H9 (cell line): ENCODE measurements around the gene GRIK4. TPM values are rescaled to one million over a fixed set of nuclear protein-coding genes. Genes with fewer than 3 reads are reported as not detected.

Experiments used
- DNase-seq: peaks from one replicate; pipeline ENCODE4 v3.0.0-alpha.2; 2017
- H2AFZ ChIP-seq: one replicate; pipeline ENCODE4 v1.6.1; 2013; ENCODE audit warnings: mild to moderate bottlenecking, low read length, control low read depth, moderate library complexity
- H2AK5ac ChIP-seq: 2 replicates; pipeline ENCODE4 v1.6.1; 2013; ENCODE audit warnings: low read length, control low read depth, mixed read lengths; ENCODE audit not compliant: insufficient read length
- H2BK120ac ChIP-seq: one replicate; pipeline ENCODE4 v1.6.1; 2013; ENCODE audit warnings: low read depth, mild to moderate bottlenecking, low read length, control low read depth, inconsistent platforms; ENCODE audit not compliant: poor library complexity, severe bottlenecking
- H2BK12ac ChIP-seq: 2 replicates; pipeline ENCODE4 v1.6.1; 2013; ENCODE audit warnings: low read length, control low read depth, mixed read lengths, low read depth; ENCODE audit not compliant: insufficient read length
- H2BK15ac ChIP-seq: 2 replicates; pipeline ENCODE4 v1.6.1; 2013; ENCODE audit warnings: low read depth, low read length, control low read depth
- H2BK20ac ChIP-seq: one replicate; pipeline ENCODE4 v1.6.1; 2013; ENCODE audit warnings: low read depth, mild to moderate bottlenecking, low read length, control low read depth, inconsistent platforms; ENCODE audit not compliant: poor library complexity, severe bottlenecking
- H2BK5ac ChIP-seq: 2 replicates; pipeline ENCODE4 v1.6.1; 2013; ENCODE audit warnings: low read length, control low read depth, mixed read lengths; ENCODE audit not compliant: insufficient read length
- H3K14ac ChIP-seq: 2 replicates; pipeline ENCODE4 v1.6.1; 2013; ENCODE audit warnings: low read length, control low read depth; ENCODE audit not compliant: insufficient read depth
- H3K18ac ChIP-seq: 2 replicates; pipeline ENCODE4 v1.6.1; 2013; ENCODE audit warnings: low read depth, mild to moderate bottlenecking, mixed read lengths, low read length, control low read depth; ENCODE audit not compliant: insufficient read length
- H3K23ac ChIP-seq: 2 replicates; pipeline ENCODE4 v1.6.1; 2013; ENCODE audit warnings: low read length, control low read depth, mixed read lengths, low read depth; ENCODE audit not compliant: insufficient read length
- H3K23me2 ChIP-seq: 2 replicates; pipeline ENCODE4 v1.6.1; 2013; ENCODE audit warnings: low read depth, mild to moderate bottlenecking, mixed read lengths, low read length, control low read depth; ENCODE audit not compliant: insufficient read length, poor library complexity, severe bottlenecking
- H3K27ac ChIP-seq: 2 replicates; pipeline ENCODE4 v1.5.1; 2013; ENCODE audit warnings: low read length, control low read depth, mixed read lengths, low read depth; ENCODE audit not compliant: insufficient read length
- H3K27me3 ChIP-seq: 2 replicates; pipeline ENCODE4 v1.6.1; 2013; ENCODE audit warnings: low read length, control low read depth, inconsistent platforms; ENCODE audit not compliant: insufficient read depth
- H3K4ac ChIP-seq: 2 replicates; pipeline ENCODE4 v1.6.1; 2013; ENCODE audit warnings: low read depth, mild to moderate bottlenecking, control low read depth, inconsistent platforms, low read length, moderate library complexity
- H3K4me1 ChIP-seq: 2 replicates; pipeline ENCODE4 v1.6.1; 2013; ENCODE audit warnings: low read length, control low read depth, inconsistent platforms; ENCODE audit not compliant: insufficient read depth
- H3K4me2 ChIP-seq: 2 replicates; pipeline ENCODE4 v1.6.1; 2013; ENCODE audit warnings: low read length, control low read depth, mixed read lengths; ENCODE audit not compliant: insufficient read length, insufficient read depth
- H3K56ac ChIP-seq: 2 replicates; pipeline ENCODE4 v1.6.1; 2013; ENCODE audit warnings: low read depth, mild to moderate bottlenecking, mixed read lengths, low read length, control low read depth; ENCODE audit not compliant: insufficient read length
- H3K79me1 ChIP-seq: 2 replicates; pipeline ENCODE4 v1.6.1; 2013; ENCODE audit warnings: low read depth, mild to moderate bottlenecking, moderate library complexity, low read length, control low read depth, inconsistent platforms; ENCODE audit not compliant: insufficient read depth, poor library complexity, severe bottlenecking
- H3K79me2 ChIP-seq: 2 replicates; pipeline ENCODE4 v1.6.1; 2013; ENCODE audit warnings: low read length, control low read depth, inconsistent platforms; ENCODE audit not compliant: insufficient read depth
- H3K9ac ChIP-seq: 2 replicates; pipeline ENCODE4 v1.6.1; 2013; ENCODE audit warnings: low read length, control low read depth, mixed read lengths; ENCODE audit not compliant: insufficient read length; ENCODE audit errors: extremely low read depth
- H3K9me3 ChIP-seq: one replicate; pipeline ENCODE4 v1.6.1; 2013; ENCODE audit warnings: low read depth, low read length, inconsistent platforms; ENCODE audit not compliant: control insufficient read depth
- H3T11ph ChIP-seq: one replicate; pipeline ENCODE4 v1.6.1; 2013; ENCODE audit warnings: mild to moderate bottlenecking, low read length, control low read depth, inconsistent platforms
- H4K20me1 ChIP-seq: one replicate; pipeline ENCODE4 v1.6.1; 2013; ENCODE audit not compliant: control insufficient read depth, insufficient read length, insufficient read depth
- H4K5ac ChIP-seq: 2 replicates; pipeline ENCODE4 v1.6.1; 2013; ENCODE audit warnings: low read depth, mild to moderate bottlenecking, mixed read lengths, low read length, control low read depth; ENCODE audit not compliant: insufficient read length
- H4K8ac ChIP-seq: replicated peaks from 2 replicates; pipeline ENCODE4 v1.6.1; 2013; ENCODE audit warnings: low read length, control low read depth, mixed read lengths, low read depth; ENCODE audit not compliant: insufficient read length
- H4K91ac ChIP-seq: 2 replicates; pipeline ENCODE4 v1.6.1; 2013; ENCODE audit warnings: low read depth, mild to moderate bottlenecking, moderate library complexity, mixed read lengths, low read length, control low read depth; ENCODE audit not compliant: insufficient read length
- H3K27ac Mint-ChIP-seq, 3 experiments: 2 replicates in 2 of 3; 3 replicates in 1 of 3; pipeline ENCODE4 v1.8.0; 2020 to 2021; ENCODE audit warnings: mixed read lengths in 3 of 3, mild to moderate bottlenecking in 1 of 3, moderate library complexity in 1 of 3
- H3K27me3 Mint-ChIP-seq: 2 replicates; pipeline ENCODE4 v1.8.0; 2021; ENCODE audit warnings: low read depth, mild to moderate bottlenecking, moderate library complexity, mixed read lengths
- H3K36me3 Mint-ChIP-seq, 3 experiments: 2 replicates in 2 of 3; 3 replicates in 1 of 3; pipeline ENCODE4 v1.8.0; 2020 to 2021; ENCODE audit warnings: low read depth in 3 of 3, mixed read lengths in 3 of 3; ENCODE audit not compliant: insufficient read depth in 1 of 3
- H3K4me1 Mint-ChIP-seq, 2 experiments: 2 replicates each; pipeline ENCODE4 v1.8.0; 2020; ENCODE audit warnings: mixed read lengths in 2 of 2
- H3K4me3 Mint-ChIP-seq, 2 experiments: 2 replicates in 1 of 2; 3 replicates in 1 of 2; pipeline ENCODE4 v1.8.0; 2020 to 2021; ENCODE audit warnings: mild to moderate bottlenecking in 2 of 2, mixed read lengths in 2 of 2, moderate library complexity in 1 of 2
- H3K9me3 Mint-ChIP-seq, 2 experiments: 2 replicates in 1 of 2; 3 replicates in 1 of 2; pipeline ENCODE4 v1.8.0; 2020; ENCODE audit warnings: mild to moderate bottlenecking in 2 of 2, mixed read lengths in 2 of 2, moderate library complexity in 1 of 2
- CTCF ChIP-seq: fragments of 200-600 bp; sonication (generic); conservative IDR thresholded peaks from 3 replicates; pipeline ENCODE4 v1.8.0; 2021; ENCODE audit warnings: antibody characterized with exemption, mild to moderate bottlenecking
- WGBS: extraction: QIAGEN DNeasy Blood & Tissue Kit; methylation state at CpG from one replicate; pipeline ENCODE4 v1.1.7; 2013; ENCODE audit warnings: missing lambda C conversion rate, low lambda C conversion rate, mixed read lengths; ENCODE audit not compliant: insufficient read length; ENCODE audit errors: extremely low coverage; 5-methylcytosine and 5-hydroxymethylcytosine counted together
- total RNA-seq: library from RNA; stranded (reverse); gene quantifications from 2 replicates; pipeline ENCODE4 v1.2.1, GENCODE V29; 2021

Gene GRIK4
- total RNA-seq, 1 experiment from 2014 or later, result 2.3 TPM

DNA sequence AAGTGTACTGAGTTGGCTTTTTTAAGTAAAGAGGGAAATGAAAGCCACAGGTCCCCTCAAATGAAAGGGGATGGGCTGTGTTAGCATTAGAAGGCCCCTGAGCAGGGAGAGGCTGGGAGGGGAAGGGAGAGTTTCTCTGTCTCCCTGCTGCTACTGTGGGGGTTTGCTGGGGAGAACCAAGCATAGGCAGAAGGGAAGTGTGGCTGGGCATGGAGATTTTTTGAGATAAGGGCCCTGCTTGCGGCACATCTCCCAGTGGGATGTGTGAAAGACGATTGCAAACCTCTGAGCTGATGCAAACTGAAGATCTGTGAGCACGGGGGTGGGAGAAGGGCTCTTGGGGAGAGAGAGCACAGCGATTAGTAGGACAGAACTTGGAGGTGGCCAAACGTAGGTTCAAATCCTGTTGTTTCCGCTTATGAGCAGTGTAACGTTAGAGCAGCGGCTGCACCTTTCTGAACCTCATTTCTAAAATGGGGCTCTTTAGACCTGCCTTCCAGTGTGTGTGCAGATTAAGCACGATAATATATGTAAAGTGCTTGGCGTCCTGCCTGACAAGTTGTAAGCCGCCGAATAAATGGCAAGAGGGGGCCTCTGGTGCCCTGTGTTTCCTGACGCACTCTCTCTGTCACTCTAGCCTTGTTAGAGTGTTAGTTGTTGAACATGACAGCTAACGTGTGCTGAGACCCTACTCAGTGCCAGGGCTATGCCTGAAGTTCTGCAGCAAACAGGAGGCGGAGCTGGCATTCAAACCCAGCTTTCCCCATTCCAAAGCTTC is 122.3 kb downstream of the GRIK4 start:
- Mint-ChIP-seq H3K27me3 (peaks cover 75% of the 10 kb centered on the region), H3K4me1 (peaks cover 15 to 38% of the 10 kb centered on the region in 2 experiments), H3K27ac (peak overlapping the region in 1 of 3 experiments; percentile 15; a peak in 1 of 7 replicates), H3K4me3 (peak overlapping the region in 1 of 2 experiments; percentile 24; a peak in 1 of 5 replicates), H3K36me3 (no peaks in the 10 kb centered on the region; a peak in 1 of 7 replicates), H3K9me3 (no peaks in the 10 kb centered on the region)
- no CpG with 5 or more reads among the region's 15 CpGs for WGBS
- no peak overlapping the region for H3K9ac ChIP-seq
- H2BK5ac ChIP-seq, result no peak overlapping the region
- no peak overlapping the region for H3K23ac ChIP-seq
- no peak overlapping the region for H3K27ac ChIP-seq
- no peak overlapping the region for H4K5ac ChIP-seq
- no peak overlapping the region for H2BK20ac ChIP-seq
- H3K9me3 ChIP-seq, result no peaks in the 10 kb centered on the region
- no peak overlapping the region for H2BK120ac ChIP-seq
- H3K4me1 ChIP-seq, result no peaks in the 10 kb centered on the region
- no peaks in the 10 kb centered on the region for H4K20me1 ChIP-seq
- H3K23me2 ChIP-seq, result no peaks in the 10 kb centered on the region
- no peak overlapping the region for H3K14ac ChIP-seq
- no peak overlapping the region for H4K91ac ChIP-seq
- no peak overlapping the region for H3K56ac ChIP-seq
- H2BK15ac ChIP-seq, result no peak overlapping the region
- no peak overlapping the region for H4K8ac ChIP-seq
- TF ChIP-seq CTCF, result no peak
- H3K4ac ChIP-seq, result no peak overlapping the region
- H3T11ph ChIP-seq, result no peak overlapping the region
- no peak overlapping the region for H3K4me2 ChIP-seq
- H3K79me1 ChIP-seq, result no peaks in the 10 kb centered on the region
- H2AK5ac ChIP-seq, result no peak overlapping the region
- no peaks in the 10 kb centered on the region for H3K79me2 ChIP-seq
- H3K27me3 ChIP-seq, result no peaks in the 10 kb centered on the region
- H2AFZ ChIP-seq, result no peak overlapping the region
- no peak overlapping the region for H3K18ac ChIP-seq
- no peak for DNase-seq
- H2BK12ac ChIP-seq, result no peak overlapping the region
